CD1c-positive myeloid dendritic cell (primary cell): ENCODE data around the gene GH1.
"Not testable (repeated sequence)": the region's sequence is repeated elsewhere in the genome, so short reads cannot be mapped to it uniquely, and the experiment has no call there.

Experiments
- DNase-seq: peaks from one replicate; pipeline ENCODE4 v3.0.0-alpha.2; 2016; ENCODE audit errors: extremely low spot score

Gene GH1

DNA sequence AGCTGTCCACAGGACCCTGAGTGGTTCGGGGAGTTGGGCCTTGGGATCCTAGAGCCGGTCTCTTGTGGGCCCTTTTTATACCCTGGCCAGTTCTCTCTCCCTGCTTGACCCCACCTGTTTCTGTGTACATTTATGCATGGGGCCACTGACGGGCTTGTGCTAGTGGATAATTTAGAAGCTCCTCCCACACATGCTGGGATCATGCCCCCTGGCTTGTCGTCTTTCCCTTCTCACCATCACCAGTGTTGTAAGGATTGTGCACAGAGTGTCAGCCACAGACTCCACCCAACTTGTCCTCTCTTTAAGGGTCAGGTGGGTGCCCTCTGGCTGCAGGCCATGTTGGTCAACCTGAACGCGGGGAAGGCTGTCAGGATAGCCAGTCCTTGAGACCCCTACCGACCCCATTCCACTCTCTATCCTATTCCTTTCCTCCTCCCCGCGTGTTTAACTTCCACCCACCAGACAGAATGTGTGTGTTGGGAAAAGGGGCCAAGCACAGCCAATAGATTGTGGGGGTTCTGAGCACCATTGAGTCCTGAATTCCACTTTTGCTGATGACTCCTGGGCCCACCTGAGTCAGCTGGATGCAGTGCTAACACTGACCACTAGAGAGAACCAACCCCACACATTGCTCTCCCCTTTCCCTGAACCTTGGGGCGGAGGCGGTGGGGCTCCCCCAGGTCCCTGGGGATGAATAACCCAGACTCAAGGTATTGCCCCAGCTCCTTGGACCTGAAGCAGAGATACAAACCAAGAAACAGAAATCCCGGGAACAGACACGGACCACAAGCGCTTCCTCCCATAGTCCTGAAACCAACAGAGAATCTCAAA lies 21.9 kb downstream of the GH1 start, which contains the start of gene CSH1:
TSS of gene CSH1 (minus strand) at position 51 of the 831 bp plus-strand sequence. CDS start 63 bp downstream, outside the sequence.
- not testable (repeated sequence) for DNase-seq

GRCh38 chr17:63894821-63895220 lies 23.8 kb downstream of the GH1 start:
- DNase-seq: not testable (repeated sequence)

GRCh38 chr17:63894021-63894420 lies 24.6 kb downstream of the GH1 start:
- DNase-seq: not testable (repeated sequence)

GRCh38 chr17:63892316-63893037 lies 26.2 kb downstream of the GH1 start:
- not testable (repeated sequence) for DNase-seq

DNA sequence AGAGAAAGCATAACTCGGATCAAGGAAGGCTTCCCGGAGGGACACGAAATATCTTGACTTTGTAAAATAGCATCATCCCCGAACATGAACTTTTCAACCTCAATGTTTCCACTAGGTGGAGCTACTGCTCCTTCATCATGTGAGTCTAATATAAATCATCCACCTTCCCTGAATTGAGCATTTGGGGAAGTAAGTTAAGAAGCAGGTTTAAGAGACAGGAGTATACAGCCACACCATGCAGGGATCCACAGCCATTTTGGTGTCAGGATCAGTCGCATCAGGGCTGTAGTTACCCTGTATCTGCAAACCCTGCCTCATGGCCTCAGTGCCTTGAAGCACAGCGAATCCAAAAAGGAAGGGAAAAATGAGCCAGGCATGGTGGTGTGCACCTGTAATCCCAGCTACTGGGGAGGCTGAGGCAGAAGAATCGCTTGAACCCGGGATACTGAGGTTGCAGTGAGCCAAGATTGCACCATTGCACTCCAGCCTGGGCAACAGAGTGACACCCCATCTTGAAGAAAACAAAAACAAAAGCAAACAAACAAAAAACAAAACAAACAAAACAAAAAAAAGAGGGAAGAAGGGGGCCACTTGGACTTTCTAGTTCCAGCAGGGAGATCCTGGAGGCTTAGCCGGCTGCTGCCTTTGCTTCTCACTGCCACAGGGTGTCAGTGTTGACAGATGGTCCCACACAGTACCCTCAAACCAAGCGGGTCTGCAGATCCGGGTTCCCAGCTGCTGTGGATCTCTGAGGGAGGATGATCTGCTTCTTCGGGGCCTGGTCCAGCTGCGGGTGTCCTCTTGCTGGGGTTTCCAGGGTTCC lies 29.4 kb downstream of the GH1 start:
- peak; percentile 38 for DNase-seq

DNA sequence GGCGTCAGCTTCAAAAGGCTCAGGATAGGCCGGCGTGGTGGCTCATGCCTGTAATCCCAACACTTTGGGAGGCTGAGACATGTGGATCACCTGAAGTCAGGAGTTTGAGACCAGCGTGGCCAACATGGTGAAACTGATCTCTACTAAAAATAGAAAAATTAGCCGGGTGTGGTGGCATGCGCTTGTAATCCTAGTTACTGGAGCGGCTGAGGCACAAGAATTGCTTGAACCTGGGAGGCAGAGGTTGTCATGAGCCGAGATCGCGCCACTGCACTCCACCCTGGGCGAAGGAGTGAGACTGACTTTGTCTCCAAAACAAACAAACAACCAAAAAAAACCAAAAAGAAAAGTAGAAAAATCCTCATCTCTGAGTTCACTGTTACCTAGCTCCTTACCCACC lies 33.5 kb downstream of the GH1 start:
- DNase-seq: not testable (repeated sequence)

- not testable (repeated sequence) for DNase-seq
These were observed 36.0 kb downstream of the GH1 start for GRCh38 chr17:63882626-63883126.

GRCh38 chr17:63881935-63882601 lies 36.6 kb downstream of the GH1 start, which contains the start of gene GH2:
Gene GH2, minus strand, starts transcription at chr17:63881944. Its CDS starts 143 bp downstream, at chr17:63881801.
- peak; percentile 63 for DNase-seq

DNA sequence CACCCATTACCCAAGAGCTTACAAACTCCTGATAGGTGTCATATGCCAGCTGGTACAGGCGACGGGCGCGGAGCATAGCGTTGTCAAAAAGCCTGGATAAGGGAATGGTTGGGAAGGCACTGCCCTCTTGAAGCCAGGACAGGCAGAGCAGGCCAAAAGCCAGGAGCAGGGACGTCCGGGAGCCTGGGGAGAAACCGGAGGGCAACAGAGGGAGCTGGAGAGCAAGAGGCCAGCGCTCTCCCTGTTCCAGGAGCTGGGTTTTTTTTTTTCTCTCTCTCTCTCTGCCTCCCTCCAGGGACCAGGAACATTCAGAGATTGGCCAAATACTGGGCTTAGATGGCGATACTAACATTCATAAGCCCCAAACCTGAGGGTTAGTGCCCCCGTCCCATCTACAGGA lies 37.3 kb downstream of the GH1 start:
- DNase-seq: not testable (repeated sequence)

DNA sequence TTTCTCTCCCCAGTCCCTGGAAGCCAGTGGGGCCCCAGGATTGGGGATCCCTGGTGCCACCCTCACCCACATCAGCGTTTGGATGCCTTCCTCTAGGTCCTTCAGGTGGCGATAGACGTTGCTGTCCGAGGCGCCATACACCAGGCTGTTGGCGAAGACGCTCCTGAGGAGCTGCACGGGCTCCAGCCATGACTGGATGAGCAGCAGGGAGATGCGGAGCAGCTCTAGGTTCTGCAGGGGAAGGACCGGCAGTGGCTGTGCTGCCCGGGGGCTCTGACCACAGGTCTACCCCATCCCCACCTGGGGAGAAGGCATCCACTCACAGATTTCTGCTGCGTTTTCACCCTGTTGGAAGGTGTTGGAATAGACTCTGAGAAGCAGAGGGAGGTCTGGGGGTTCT lies 37.9 kb downstream of the GH1 start:
- DNase-seq: no peak

GRCh38 chr17:63878413-63878812 lies 40.2 kb downstream of the GH1 start:
- not testable (repeated sequence) for DNase-seq

DNA sequence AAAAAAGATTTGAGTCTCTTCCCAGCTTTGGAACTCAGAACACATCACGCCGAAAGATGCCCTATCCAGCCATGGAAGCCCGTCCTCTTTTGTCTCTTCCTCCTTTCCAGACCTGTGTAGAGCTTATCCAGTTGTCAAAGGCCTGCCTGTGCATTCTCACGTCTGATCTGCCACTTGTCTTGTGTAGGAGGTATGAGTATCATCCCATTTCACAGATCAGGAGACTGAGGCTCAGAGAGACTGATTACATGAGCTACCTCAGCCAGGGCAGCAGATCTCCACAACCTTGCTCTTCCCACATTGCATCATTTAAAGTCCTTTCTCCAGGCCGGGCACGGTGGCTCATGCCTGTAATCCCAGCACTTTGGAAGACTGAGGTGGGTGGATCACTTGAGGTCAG lies 43.9 kb downstream of the GH1 start:
- DNase-seq: not testable (repeated sequence)

DNA sequence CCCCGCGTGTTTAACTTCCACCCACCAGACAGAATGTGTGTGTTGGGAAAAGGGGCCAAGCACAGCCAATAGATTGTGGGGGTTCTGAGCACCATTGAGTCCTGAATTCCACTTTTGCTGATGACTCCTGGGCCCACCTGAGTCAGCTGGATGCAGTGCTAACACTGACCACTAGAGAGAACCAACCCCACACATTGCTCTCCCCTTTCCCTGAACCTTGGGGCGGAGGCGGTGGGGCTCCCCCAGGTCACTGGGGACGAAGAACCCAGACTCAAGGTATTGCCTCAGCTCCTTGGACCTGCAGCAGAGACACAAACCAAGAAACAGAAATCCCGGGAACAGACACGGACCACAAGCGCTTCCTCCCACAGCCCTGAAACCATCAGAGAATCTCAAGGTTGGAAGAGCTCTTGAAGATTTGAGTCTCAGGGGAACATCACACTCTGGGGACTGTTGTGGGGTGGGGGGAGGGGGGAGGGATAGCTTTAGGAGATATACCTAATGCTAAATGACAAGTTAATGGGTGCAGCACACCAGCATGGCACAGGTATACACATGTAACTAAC lies 44.5 kb downstream of the GH1 start:
- DNase-seq: not testable (repeated sequence)

GRCh38 chr17:63873577-63873976 lies 45.1 kb downstream of the GH1 start, which contains the start of gene CSH2:
Gene CSH2, minus strand, starts transcription at chr17:63873677. Its CDS starts 63 bp downstream, at chr17:63873614.
- not testable (repeated sequence) for DNase-seq

GRCh38 chr17:63871646-63872365 lies 46.8 kb downstream of the GH1 start:
- not testable (repeated sequence) for DNase-seq

DNA sequence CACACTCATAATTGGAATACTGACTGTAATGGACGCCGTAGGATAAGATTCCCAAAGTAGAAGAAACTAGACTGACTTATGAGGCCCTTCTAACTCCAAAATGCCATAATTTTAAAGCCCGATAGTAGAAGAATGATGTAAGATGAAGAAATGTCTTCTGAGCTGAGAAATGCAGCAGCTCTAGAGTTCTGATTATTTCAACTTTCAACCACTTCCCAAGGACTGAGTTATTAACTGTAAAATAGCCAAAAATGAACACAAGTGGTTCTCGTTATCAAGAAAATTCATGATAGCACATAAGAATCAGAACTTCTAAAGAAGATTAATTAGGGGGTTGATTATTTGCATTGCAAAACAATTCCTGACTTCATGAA lies 48.4 kb downstream of the GH1 start:
- not testable (repeated sequence) for DNase-seq

GRCh38 chr17:63869491-63870291 lies 48.9 kb downstream of the GH1 start:
- not testable (repeated sequence) for DNase-seq
